Upper lobe of left lung (tissue), 4 donors: ENCODE measurements around the gene ALPI.

Source experiments
- POLR2A ChIP-seq, 4 donors: fragments of 450-650 bp; IDR thresholded peaks; one replicate each; pipeline ENCODE4 v1.5.1; 2016 to 2017; ENCODE audit warnings: antibody characterized with exemption in 4 of 4, mild to moderate bottlenecking in 2 of 4
- POLR2AphosphoS5 ChIP-seq, 2 donors: sonication (generic); formaldehyde crosslinking; IDR thresholded peaks; one replicate each; pipeline ENCODE4 v1.5.1; 2017; ENCODE audit warnings: antibody characterized with exemption in 2 of 2
- TF ChIP-seq, protein P1 (sequence below), 6 experiments: fragments of 450-650 bp in 4 of 6; fragments of 200-600 bp in 2 of 6; sonication (generic) in 2 of 6; IDR thresholded peaks; one replicate each; pipeline ENCODE4 v1.5.1; 2016 to 2019; ENCODE audit warnings: antibody characterized with exemption in 6 of 6

DNA sequence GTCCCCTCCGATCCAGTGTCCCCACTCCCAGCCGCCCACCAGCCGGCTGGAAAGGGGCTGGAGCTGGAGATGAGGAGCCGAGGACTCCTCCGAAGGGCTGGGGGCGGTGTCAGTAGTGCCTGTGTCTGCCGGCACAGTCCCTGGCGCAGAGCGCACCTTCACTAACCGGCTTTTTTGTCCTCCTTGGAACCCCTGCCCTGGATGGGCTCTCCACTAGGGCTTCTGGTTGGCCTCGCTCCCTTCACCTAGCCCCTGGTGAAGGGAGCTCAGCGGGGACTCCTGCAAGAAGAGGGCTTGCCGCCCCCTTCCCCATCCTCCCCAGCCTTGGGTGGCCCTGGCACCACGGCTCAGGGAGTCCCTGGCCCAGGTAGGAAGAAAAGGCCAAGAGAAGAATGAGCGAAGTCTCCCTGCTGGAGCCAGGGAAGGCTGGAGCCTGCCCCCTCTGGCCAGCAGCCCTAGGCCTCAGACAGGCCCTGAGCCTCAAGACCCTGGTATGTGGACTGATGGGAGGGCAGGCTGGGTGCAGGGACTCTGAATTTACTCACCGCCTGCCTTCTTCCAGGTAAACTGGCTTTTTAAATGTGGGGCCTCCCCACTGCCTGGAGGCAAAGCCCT is 32.3 kb downstream of the ALPI start:
- TF ChIP-seq, protein P1, sequence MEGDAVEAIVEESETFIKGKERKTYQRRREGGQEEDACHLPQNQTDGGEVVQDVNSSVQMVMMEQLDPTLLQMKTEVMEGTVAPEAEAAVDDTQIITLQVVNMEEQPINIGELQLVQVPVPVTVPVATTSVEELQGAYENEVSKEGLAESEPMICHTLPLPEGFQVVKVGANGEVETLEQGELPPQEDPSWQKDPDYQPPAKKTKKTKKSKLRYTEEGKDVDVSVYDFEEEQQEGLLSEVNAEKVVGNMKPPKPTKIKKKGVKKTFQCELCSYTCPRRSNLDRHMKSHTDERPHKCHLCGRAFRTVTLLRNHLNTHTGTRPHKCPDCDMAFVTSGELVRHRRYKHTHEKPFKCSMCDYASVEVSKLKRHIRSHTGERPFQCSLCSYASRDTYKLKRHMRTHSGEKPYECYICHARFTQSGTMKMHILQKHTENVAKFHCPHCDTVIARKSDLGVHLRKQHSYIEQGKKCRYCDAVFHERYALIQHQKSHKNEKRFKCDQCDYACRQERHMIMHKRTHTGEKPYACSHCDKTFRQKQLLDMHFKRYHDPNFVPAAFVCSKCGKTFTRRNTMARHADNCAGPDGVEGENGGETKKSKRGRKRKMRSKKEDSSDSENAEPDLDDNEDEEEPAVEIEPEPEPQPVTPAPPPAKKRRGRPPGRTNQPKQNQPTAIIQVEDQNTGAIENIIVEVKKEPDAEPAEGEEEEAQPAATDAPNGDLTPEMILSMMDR (IDR thresholded peaks at IDR 0.05): no peak
- TF ChIP-seq POLR2AphosphoS5 (IDR thresholded peaks at IDR 0.05) (no peak), POLR2A (IDR thresholded peaks at IDR 0.05) (no peak)
